GM19455 (cell line): ENCODE results near the gene TOM1.

Experiments
- ATAC-seq: cut with Tn5 transposase; IDR thresholded peaks from one replicate; pipeline ENCODE4 v1.9.1; 2021; ENCODE audit not compliant: unreplicated experiment

The TOM1 gene

DNA sequence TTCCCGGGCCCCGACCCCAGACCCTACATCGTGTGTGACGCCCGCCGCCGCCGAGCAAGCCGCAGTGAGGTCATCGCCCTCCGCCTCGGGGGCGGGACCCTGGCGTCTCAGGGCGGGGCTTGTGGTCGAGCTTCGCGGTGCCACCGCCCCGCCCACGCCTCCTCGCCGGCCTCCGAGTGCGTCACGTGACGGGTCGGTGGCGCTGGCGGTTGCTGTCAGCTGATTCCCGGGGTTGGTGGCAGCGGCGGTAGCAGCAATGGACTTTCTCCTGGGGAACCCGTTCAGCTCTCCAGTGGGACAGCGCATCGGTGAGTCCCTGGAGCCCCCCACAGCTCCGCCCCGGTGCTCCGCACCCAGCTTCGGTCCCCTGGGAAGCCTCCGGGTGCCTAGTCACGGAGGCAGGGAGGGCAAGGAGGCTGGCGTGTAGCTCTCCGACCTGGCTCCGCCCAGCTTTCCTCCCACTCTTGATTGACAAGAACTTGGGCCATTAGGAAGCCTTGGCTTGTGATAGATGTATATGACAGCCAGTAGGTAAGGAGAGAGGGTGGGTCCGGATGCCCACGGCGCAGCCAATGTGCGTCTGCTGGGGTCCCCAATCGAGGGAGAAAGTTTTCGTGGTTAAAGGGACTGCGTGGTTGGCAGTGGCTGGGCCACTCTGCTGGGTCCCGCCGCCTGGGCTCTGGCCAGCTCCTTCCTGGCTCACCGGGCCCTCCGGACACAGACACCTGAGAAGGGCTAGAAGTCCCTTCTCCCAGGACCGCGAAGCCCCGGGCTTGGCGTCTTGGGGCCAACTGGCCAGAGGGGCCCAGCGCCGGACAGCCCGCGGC, at the start of gene TOM1:
Gene TOM1 (plus strand): TSS at position 222 of the 827 bp plus-strand sequence. CDS start 35 bp downstream, at position 257.
- peak; percentile 97 for ATAC-seq

GRCh38 chr22:35250156-35250555, 49.5 kb upstream of the TOM1 start:
- no peak for ATAC-seq

DNA sequence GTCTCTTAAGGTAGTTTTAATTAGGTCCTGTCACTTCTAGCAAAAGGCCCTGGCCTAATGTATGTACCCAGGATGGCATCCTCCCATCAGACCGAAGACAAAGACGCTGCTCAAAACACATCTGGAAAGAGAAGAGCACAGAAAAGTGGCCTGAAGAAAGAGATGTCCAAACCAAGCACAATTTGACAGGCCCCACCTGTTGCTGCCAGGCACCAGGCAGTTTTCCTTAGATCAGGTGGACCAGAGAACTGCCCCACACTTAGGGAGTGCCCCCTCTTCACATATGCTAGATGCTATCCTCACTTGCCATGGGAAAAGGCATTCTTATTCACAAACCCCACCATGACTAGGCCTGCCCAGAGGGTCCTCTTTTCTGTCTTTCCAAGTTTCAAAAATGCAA, 45.7 kb upstream of the TOM1 start:
- no peak for ATAC-seq

DNA sequence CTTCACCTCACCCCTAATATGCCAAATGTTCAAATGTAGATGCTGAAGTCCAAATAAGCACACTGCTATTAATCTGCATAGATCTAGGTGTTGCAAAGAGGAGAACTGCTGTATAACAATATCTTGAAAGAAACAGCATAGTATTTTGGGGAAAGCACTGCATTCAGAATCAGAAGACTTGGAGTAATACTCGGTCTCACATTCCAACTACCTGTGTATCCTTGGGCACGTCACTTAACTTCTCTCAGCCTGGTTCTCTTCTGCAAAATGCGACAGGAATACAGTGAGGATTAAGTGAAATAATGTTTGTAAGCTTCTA, 42.7 kb upstream of the TOM1 start:
- peak; percentile 15 for ATAC-seq

DNA sequence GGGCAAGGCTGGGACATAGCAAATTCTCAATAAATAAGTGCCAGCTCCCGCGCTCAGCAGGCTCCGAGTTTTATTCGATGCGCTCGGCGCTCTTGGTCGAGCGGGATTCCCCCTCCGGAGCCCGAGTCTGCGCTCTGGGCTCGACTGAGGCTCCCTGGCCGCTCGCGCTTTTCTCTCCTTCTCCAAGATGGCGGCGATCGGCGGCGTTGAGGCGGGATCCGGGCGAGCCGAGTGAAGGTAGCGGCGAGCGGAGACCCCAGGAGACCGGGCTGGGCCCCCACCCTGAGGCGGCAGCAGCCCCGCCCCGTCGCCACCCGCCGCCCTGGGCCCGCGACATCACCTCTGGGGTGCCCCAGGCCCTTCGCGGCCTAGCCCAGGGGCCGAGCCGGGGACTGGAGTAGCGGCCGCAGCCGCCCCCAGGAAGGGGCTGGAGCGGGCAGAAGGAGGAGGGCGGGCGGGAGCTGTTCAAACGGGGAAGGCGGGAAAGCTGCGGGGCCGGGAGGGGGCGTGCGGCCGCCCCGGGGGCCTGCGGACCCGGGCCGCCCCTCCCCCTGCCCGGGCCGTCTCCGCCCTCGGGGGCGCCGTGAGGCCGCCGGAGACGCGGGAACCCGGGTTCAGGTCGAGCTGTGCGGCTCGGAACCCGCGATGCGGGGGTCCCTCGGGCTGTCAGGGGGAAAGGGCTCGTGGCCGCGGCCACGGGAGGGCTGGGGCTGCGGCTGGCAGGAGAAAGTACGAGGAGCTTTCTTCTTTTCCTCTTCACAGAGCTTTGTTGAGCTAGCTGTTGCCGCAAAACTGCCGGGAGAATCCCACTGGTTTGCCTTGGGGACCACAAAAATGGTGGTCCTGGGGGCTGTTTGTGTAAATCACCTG, 42.1 kb upstream of the TOM1 start, which contains the start of gene HMGXB4:
Gene HMGXB4 (plus strand): TSS at position 173 of the 870 bp plus-strand sequence. CDS start 4,898 bp downstream, outside the sequence.
- ATAC-seq: peak; percentile 84

GRCh38 chr22:35258191-35258988, 41.3 kb upstream of the TOM1 start:
- ATAC-seq: no peak

- ATAC-seq: no peak
These were observed 34.7 kb upstream of the TOM1 start for GRCh38 chr22:35264986-35265385.

DNA sequence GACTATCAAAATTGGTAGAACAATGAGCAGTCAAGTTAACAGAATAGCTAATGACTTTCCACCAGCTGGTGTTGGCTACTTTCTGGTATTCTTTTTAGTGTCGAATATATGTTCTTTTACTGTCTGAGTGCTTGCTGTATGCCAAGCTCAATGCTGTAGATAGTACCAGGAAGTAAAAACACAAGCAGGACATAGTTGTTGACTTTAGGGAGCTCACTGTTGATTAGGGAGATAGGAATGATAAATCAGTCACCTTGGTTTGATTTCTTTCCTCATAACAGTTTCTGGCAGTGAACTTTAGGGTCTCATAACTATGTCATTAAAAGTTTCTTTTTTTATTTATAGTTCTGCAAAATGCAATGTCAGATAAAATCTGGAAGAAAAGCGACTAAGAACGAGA, 33.4 kb upstream of the TOM1 start:
- no peak for ATAC-seq

- no peak for ATAC-seq
These were observed 30.1 kb upstream of the TOM1 start for GRCh38 chr22:35269630-35270029.

GRCh38 chr22:35274154-35274871, 25.4 kb upstream of the TOM1 start:
- no peak for ATAC-seq

DNA sequence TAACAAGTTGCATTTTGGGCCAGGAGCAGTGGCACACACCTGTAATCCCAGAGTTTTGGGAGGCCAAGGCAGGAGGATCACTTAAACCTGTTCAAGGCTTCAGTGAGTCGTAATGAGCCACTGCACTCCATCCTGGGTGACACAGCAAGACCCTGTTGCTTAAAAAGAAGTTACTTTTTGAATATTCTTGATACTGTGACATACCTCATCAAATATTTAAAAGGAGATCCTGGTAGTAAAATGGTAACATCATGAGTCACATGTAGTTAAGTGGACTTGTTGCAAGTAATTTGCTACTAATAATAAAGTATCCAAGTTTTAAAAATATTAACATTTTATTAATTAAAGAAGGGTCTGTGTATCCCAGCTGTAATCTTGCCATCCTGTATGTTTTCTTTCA, 24.1 kb upstream of the TOM1 start:
- no peak for ATAC-seq

DNA sequence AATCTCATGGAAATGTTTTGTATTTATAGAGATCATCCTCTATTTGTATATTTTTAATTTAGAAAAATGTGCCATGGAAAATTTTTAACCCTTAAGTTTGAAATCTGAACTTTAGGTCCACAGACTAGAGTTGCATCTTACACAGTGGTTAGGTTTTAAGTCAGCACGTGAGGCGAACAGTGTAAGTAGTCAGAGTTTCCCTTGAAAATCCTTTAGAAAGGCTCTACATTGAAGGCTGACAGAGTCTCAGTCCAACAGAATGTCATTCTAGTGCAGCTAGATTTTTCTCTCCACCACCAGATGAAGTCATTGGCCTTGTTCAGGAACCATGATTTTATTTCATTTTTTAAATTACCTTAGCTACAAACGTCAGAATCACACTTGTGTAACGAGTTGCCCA, 23.7 kb upstream of the TOM1 start:
- no peak for ATAC-seq

DNA sequence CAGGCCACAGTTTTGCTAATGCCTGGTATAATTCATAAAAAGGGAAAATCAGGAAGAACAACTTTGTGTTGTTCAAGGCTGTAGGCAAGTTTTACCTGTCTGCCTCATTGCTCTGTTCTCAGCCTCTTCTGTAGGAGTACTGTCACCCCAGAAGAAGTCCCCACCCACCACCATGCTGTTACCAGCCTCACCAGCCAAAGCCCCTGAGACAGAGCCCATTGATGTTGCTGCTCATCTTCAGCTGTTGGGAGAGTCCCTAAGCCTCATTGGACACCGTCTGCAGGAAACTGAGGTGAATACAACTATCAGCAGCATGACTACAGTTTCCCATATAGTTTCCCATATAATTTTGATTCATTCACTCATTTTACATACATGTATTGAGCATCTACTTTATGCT, 11.6 kb upstream of the TOM1 start:
- no peak for ATAC-seq

- ATAC-seq: no peak
These were observed 6.9 kb upstream of the TOM1 start for GRCh38 chr22:35292786-35293185.

DNA sequence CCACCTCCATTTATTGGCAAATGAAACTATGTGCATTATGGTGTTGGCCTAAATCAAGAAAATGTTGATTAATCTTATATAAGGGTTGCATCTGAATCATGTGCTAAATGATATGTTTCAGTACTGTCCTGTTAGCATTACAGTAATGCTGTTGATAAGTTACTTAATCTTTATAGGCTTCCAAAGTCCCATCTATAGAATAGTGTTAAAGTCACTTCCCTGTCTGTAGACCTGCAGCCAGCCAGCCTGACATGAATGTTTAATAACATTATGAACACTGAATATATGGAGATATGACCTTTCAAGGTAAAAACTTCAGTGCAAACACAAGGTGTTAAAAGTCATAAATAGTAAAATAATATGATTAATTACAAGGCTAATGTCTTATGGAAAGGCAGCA, 3.6 kb upstream of the TOM1 start:
- no peak for ATAC-seq

DNA sequence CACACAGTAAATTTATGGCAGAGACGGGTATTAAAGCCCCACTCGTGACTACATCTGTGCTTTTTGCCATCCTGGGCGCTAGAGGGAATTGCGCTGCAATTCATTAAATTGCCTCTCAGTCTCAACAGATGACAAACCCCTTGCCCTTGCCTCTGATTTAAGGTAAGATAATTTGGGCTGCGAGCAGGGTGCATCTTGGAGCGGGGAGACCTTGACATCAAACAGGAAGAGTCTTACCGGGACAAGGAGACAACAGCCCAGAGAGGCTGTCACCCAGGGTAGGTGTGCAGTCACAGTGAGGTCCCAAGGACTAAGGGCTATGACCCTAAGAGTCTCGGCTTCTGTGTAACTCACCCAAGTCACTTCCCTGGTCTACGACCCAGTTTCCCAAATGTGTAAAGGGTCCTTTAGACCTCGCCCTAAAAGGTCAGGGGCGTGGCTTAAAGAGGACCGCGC, 449 bp upstream of the TOM1 start:
- ATAC-seq: peak; percentile 14

GRCh38 chr22:35301372-35301874, 1.7 kb downstream of the TOM1 start:
- ATAC-seq: no peak

GRCh38 chr22:35303029-35303624, 3.4 kb downstream of the TOM1 start:
- no peak for ATAC-seq

- ATAC-seq: no peak
These were observed 5.9 kb downstream of the TOM1 start for GRCh38 chr22:35305525-35306070.
